Measurements from ENCODE around the gene DSCAM.

DNA sequence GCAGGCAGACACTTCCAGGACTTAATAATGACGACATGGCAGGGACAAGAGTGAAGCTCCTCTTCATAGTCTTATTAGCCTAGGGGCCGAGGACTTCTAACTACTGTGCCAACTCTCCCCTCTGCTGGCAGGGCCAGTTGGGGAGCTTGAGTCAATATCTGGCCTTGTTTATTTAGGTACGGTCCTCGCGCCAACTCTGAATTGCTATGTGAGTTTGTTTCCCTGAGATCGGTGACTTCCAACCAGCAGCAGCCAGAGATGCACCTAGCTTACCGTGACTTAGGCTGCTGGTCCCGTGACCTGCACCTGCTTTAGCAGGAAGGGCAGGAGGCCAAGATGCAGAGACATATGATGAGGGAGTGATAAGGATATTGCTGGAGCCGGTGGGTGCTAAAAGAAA is 528.6 kb downstream of the DSCAM start:
- no peak for TF ChIP-seq POLR2A (IDR thresholded peaks at IDR 0.05)
- TF ChIP-seq, protein P1, sequence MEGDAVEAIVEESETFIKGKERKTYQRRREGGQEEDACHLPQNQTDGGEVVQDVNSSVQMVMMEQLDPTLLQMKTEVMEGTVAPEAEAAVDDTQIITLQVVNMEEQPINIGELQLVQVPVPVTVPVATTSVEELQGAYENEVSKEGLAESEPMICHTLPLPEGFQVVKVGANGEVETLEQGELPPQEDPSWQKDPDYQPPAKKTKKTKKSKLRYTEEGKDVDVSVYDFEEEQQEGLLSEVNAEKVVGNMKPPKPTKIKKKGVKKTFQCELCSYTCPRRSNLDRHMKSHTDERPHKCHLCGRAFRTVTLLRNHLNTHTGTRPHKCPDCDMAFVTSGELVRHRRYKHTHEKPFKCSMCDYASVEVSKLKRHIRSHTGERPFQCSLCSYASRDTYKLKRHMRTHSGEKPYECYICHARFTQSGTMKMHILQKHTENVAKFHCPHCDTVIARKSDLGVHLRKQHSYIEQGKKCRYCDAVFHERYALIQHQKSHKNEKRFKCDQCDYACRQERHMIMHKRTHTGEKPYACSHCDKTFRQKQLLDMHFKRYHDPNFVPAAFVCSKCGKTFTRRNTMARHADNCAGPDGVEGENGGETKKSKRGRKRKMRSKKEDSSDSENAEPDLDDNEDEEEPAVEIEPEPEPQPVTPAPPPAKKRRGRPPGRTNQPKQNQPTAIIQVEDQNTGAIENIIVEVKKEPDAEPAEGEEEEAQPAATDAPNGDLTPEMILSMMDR (IDR thresholded peaks at IDR 0.05) = no peak

Data from uterus (tissue), 2 donors.